Suppressor macrophage treated with lipopolysaccharide for 1 hour (primary cell): ENCODE measurements around the gene SAMD1.

Source experiments
- DNase-seq, 3 donors: peaks; one replicate each; pipeline ENCODE4 v3.0.0-alpha.2; 2020 to 2022

The SAMD1 gene

DNA sequence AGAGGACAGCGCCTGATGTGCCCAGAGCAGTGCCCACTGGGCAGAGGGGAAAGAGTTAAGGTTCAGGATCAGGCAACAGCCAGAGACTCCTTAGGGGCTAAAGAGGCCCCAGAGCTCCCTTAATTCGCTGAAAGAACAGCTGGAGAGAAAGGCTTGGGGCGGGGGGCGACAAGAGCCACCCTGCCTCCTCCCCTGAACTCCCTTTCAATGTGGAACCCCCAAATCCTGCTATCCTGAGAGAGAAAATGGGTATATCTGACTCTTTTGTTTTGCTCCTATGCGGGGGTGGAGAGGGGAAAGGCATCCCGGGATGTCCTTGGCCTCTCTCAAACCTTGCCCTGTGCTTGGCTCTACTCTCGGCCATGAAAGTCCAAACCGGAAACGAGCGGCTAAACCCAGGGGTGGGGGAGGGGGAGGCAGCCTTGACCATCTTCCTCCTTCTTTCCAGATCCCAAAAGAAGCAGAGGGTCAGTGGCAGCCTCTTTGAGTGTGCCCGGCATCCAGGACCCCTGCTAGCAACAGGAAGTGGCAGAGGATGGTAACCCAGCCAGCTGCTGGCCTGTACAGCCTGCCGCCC, 22.3 kb upstream of the SAMD1 start:
- no peak for DNase-seq

DNA sequence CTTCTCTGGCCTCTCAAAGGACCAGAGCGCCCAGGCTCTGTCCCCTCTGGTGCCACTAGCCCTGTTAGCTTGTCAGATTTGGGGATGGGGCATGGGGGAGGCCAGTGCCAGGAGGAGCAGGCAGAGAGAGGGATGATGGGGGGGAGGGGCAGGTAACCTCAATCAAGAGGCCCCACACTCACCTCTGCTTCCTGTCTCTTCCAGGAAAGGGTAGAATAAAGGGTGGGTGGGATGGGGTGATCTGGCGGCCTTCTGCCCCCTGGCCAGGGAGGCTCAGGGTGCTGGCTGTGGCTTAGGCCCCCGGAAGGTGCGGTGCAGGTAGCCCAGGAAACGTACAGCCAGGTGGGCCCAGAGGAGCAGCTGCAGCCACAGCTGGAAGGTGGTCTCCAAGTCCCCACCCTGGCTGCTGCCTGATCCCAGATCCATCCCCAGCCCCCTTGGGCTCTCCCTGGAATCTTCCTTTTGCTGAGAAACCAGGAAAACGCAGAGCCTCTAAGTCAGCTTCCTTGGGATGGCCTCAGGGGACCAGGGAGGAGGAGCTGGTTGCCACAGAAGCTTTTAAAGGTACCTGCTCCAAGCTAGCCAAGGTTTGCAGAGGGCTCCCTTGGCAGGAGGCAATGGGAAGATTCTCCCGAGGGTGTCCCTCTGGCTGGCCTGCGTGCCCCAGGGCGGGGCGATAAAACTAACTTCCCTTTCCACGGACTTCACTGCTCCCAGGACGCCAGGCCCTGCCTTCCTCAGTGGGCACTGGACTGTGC, 21.7 kb upstream of the SAMD1 start:
- peak; percentile 33 to 62 (median 47) for DNase-seq

DNA sequence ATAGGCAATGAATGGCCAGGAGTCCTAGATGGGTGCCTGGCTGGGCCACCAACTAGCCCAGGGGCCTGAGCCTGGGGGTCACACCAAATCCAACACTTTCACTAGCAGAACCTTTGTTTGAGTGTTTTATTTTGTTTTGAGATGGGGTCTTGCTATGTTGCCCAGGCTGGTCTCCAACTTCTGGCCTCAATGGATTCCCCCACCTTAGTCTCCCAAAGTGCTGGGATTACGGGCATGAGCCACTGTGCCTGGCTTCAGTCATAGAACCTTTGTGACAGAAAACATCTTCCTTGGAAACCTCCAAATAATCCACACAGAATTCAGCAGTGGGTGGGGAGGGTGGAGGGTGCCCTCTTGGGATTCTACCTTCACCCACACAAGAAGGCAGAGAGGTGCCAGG, 20.9 kb upstream of the SAMD1 start:
- no peak for DNase-seq

DNA sequence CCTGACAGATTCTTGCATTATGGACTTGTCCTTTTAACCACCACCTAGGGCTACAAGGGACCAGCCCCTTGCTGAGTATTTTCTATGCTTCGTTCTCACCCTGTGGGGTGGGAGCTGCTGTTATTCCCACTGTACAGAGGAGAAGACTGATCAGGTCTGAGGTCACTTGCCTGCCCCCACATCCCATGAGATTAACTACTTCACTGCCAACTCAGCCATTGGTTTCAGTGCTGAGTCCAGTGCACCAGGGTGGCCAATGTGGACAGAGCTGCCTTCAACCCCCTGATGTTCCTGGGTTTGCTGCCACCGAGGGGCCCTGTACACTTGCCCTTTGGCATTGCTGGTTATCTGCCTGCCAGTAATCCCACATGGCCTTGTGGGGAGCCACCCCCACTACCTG, 20.1 kb upstream of the SAMD1 start:
- no peak for DNase-seq

DNA sequence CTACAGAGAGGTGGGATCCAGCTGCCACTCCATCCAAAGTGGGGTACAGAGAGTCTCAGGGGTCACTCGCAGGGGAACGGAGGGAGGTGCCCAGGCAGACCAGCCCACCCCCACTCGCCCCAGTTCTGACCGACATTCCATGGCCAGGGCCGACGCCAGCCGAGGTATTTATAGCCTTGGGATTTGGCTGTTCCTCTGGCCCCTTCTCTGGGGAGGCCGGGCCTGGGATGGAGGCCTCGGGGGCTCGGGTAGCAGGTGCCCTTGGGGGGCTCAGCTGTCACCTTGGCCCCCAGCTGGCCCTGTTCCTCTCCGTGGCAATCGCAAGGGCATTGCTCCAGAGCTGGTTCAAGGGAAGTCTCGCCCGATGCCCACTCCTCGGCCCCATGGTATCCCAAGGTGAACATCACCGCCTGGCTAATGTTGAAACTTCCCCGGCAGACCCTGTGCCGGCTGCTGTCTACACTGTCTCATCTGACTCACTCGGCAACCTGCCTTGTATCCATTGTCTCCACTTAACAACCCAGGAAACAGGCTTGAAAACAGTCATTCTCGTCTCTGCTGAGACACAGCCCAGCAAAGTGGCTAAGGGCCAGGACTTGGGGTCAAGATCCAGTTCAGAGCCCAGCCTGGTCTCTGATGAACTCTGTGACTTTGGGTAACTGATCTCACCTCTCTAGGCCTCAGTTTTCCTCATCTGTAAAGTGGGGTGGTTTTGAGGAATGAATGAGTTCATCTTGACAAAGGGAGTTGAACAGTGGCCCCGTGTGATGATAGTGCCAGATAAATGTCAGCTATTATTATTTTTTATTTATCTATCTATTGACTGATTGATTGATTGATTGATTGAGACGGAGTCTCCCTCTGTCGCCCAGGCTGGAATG, 17.3 kb upstream of the SAMD1 start:
- DNase-seq = no peak

DNA sequence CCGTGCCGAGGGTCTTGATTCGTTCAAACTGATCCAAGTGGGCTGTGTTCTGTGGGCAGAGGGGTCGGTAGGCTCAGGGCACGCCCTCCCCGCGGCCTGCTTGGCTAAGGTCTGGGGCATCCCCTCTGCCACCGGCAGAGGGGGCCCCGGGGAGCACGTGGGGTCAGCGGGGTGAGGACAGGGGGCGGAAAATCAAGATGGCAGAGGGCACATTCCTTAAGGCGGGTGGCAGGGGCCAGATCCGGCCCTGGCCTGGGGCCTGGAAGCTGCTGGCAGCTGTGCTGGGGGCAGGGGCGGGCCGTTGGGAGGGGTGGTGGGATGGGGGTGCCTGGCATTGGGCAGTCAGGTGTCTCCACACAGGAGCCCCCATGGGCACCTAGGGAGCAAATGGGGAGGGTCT, 16.3 kb upstream of the SAMD1 start:
- DNase-seq = no peak

DNA sequence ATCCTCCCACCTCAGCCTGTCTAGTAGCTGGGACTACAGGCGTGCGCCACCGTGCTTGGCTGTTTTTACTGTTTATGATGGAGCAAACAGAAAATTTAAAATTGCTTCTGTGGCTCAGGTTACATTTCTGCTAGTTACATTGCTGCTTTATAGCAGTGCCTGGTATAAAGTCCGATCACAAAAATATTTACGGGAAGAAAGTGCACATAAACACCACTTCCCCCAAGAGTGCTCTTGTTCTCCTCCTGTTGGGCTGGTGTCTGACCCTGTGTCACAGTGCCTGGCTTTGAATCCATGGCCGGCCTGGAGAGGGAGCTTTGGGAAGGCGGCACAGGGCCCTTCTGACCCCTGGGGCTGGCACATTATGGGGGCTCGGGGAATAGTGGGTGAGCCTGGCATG, 15.1 kb upstream of the SAMD1 start:
- DNase-seq = no peak

DNA sequence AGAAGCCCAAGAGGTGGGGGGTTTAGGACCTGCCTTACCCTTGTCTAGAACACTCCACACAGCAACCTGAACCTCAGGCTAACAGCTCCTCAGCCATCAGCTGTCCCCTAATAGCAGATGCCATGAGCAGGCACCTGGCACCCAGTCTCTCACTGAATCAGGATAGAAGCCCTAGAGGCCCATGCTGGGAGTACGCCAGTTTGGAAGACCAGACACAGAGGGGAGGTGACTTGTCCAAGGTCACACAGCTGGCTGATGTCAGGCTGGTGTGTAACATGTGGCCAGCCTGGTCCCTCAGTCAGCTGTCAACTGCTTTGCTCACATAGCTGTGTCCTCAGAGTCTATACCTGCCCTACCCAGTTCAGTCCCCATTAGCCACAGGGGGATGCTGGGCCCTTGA, 12.8 kb upstream of the SAMD1 start:
- DNase-seq = no peak

DNA sequence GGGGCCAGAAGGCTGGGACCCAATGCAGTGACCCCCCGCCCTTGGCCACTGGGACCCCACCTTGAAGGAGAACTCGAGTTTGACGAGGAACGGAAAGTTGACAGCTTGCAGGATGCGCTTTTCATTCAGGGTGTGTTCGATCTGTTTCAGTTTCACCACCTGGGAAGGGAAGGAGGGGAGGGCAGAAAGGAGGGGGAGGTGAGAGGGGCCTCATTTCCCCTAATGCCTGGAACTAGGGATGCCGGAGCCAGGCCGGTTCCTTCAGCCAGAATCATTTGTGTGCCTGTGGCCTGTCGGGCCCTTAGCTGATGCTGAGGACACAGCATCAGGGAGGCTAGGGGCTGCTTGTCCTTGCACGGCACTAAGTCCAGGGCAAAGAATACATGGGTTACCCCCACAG, 12.2 kb upstream of the SAMD1 start:
- DNase-seq = no peak

DNA sequence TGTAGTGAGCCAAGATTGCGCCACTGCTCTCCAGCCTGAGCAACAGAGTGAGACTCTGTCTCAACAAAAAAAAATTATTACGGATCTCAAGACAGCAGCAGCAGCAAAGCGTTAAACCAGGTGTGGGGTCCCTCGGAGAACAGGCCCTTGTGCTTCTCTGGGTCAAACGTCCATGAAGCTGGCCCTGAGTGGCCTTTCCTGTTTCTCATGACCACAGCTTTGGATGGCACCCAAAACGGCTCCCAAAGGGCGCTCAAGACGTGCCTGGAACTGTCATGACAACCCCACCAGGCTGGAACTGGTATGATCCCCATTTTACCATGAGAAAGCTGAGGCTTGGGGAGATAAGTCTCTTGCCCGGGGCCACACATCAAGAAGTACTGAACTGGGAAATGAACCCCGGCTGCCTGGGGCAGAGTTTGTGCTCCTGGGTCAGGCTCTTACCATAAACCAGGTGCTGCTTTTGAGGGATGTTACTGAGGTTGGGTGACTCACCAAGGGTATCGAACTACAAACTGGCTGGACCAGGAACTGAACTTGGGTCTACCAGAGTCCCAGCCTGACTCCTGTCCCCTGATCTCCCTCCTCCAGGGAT, 11.6 kb upstream of the SAMD1 start:
- DNase-seq = no peak

DNA sequence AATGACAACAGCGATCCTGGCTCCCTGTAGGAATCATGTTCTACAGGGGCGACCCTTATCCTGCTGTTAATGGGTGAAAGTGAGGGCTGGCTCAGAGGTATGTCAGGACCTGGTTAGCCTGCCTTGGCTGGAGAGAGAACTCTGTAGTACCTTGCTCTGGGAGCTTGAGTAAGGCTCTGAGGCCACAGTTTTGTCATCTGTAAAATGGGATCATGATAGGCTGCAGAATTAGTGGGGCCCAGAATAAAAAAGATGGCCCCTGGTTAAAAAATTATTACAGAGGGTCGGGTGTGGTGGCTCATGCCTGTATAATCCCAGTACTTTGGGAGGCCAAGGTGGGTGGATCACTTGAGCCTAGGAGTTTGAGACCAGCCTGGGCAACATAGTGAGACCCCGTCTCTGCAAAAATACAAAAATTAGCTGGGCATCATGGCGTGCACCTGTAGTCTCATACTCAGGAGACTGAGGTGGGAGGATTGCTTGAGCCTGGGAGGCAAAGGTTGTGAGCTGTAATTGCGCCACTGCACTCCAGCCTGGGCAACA, 10.5 kb upstream of the SAMD1 start:
- DNase-seq = no peak

DNA sequence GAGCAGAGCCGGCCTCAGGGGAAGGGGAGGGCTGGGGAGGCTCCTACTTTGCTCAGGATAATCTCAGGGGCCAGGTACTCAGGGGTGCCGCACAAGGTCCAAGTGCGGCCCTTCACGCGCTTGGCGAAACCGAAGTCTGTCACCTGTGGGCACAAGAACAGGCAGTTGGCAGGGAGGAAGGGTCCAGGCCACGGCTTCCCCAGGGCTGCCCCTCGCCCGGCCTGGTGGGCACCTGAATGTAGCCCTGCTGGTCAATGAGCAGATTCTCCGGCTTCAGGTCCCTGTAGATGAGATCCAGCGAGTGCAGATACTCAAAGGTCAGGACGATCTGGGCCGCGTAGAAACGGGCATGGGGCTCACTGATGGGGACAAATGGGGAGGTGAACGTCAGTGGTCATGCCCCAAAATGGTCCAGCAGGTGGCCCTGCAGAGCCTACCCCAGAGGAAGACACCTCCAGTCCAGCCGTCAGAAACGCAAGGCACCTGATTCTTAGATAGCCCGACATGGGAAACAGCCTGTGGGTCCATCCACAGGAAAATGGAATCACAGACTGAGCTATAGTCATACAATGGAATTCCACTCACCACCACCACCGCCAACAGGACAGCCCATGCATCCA, 7.1 kb upstream of the SAMD1 start:
- no peak for DNase-seq

DNA sequence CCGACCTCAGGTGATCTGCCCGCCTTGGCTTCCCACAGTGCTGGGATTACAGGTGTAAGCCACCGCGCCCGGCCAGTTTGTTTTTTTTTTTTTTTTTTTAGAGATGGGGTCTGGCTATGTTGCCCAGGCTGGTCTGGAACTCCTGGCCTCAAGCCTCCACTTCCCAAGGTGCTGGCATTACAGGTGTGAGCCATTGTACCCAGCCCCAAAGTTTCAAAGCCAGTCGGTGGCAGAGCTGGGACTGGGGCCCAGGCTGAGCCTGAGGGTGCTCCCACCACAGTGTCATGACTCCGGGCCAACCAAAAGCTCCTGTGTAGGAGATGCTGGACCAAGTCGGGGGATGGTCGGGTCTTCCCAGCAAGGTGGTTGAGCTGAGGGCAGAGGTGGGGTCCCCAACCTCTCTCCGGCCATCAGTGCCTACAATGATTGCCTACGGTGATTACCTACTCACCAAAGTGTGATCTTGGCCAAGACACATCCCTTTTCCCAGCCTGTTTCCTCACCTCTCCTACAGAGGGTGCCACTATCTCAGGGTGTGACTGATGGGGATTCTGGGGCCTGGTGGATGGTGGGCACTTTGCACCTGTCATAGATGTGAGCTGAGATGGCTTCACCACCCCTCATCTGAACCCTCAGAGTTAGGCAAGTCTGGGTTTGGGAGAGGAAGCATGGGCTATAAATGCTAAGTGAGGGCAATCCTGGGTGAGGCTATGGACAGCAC, 5.9 kb upstream of the SAMD1 start:
- DNase-seq = no peak

DNA sequence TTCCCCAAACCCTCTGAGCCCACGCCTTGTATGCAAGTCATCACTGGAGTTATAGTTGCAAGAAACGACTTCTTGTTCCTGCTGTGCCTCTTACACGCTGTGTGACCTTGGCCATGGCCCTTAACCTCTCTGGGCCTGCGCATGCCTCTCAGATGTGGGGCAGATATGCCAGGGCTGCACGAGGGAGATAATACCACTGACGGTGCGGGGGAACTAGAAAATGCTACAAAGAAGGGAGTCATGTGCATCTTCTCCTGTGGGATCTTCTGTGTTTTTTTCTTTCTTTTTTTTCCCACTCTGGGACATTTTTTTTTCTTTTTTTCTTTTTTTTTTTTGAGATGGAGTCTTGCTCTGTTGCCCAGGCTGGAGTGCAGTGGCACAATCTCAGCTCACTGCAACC, 4.3 kb upstream of the SAMD1 start:
- DNase-seq = no peak

DNA sequence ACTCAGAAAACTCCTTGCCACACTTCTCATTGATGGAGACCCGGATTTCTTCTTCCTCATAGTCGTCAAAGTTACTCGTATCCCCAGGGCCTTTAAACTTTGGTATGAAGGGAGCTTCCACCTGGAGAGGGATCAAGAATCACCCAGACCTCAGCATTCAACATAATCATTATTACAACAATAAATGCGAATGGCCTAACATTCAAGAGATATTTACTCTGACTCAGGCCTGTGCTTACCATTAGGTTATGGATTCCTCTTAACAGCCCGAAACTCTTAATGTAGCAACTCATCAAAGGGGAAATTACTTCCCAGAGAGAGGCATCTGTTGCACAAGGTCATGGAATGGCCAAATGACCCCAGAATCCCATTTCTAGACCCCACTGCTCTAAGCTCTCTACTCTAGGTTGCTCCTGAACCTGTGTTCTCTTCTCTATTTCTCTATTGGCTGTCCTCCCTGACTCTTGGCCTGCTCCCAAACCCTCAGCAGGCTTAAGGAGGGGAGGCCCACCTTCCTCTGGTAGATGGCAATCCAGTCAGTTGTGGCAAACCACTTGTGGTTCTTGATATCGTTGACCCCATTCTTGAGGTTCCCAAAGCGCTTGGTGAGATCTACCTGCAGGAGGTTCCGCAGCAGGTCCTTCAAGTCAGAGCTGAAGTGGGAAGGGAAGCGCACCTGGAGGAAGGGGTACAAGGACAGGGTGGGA, 2.7 kb upstream of the SAMD1 start:
- DNase-seq = no peak

DNA sequence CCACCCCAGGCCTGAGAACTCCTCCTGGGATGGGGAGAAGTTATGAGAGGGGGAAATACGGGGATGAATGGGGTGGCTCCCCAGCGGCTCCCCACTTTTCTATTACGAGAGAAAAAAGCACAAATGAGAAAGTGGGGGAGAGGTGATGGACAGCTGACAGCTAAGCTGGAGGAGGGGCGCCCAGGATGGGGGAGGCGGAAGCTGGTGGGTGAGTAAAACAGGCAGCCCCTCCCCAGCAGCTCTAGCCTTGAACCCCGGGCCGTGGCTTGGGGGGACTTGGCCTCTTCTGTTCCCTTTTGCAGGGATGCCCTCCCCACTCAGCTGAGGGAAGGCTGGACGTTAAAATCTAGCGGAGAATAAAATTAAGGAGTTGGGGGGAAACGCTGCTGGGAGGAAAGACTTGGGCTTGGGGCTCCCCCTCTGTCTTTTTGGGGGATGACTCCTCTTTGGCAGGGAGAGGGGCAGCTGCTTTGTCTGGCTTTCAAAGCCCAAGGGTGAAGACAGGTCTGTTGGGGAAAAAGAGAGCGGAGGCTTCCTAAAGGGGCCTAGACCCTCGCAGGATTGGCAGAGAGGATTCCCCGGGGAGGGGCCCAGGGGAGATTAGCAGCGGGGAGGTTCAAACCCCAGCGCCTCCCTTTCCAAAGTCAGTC, 1.4 kb upstream of the SAMD1 start:
- DNase-seq = no peak

DNA sequence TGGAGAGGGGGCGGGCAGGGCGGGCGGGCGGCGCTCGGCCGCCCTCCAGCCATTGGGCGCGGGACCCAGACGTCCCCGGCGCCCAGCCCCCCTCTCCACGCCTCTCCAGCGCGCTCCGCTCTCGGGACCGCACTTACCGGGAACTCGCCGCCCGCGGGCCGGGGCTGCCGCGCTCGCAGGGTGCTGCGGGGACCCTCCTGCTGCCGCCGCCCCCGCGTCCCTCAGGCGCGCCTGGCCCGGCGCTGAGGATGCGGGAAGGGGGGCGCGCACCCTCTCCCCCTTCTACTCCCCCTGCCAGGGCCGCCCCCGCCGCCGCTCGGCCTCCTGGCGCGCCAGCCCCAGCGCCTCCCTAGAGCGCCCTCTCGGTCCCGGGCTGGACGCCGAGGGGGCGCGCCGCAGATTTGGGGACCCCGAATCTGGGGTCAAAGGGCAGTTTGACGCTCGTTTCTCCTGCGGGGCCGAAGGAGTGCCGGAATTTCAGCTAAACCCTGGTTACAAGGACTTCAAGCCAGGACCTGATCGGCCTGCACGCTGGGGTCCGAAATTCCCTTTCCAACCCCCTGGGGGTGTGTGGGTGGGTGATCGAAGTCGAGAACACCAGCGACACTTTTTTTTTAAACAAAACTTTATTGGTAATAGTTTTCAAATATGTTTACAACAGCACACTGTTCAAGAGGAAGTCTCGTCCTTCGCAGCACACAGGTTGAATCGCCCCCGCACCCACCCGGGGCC, 696 bp upstream of the SAMD1 start:
- DNase-seq = peak; percentile 91 to 95 (median 92)

DNA sequence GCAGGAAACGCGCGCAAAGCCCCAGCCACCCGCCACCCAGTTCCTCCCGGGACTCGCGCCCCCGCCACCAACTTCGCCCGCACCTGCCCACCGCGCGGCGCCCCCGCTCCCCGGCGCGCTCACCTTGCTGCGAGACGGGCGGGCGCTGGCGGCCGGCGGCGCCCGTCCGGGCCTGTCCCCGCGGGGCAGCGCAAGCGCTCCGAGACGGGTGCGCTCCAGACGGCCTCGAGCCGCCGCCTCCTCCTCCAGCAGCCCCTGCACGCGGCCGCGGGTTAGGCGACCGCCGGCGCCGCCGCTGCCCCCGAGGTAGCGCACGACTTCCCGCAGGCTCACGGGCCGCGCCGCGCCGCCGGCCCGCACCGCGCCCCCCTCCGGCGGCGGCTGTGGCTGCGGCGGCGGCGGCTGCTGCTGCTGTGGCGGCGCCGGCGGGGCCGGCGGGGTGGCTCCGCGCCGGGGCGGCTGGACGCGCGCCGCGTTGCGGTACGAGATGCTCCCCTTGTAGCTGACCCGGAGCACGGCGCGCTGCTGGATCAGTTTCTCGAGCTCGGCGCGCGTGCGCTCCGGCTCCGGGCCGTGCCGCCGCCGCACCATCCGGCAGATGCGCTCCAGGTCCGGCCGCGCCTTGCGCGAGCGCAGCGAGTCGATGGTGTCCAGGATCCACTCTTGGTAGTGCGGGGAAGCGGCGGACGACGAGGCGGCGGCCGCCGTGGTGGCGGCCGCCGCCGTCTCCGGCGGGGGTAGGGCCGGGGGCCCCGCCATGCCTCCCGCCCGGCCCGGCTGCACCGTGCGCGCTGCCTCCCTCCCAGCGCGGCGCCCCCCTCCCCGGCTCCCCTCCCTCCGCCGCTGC, 666 bp downstream of the SAMD1 start:
- peak; percentile 70 to 85 (median 74) for DNase-seq

DNA sequence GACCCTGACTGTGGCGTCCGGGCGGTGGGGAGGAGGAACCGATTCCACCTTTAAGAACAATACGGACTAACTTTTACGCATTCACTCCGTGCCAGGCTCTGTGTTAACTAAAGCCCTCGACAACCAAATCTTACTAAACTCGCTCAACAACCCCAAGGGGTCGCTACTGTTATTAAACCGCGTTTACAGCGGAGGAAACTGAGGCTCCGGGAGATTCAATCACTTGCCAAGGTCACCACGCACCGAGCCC, 1.2 kb downstream of the SAMD1 start:
- DNase-seq = peak in 2 of 3 donors; percentile 20 to 22
